ENCODE data around the gene KIAA1671. TPM values are rescaled to one million over a fixed set of nuclear protein-coding genes. Genes with fewer than 3 reads are reported as not detected.

The KIAA1671 gene
- total RNA-seq, 6 donors from 2014 or later: 30.9 to 57.7 (median 42.1) TPM

DNA sequence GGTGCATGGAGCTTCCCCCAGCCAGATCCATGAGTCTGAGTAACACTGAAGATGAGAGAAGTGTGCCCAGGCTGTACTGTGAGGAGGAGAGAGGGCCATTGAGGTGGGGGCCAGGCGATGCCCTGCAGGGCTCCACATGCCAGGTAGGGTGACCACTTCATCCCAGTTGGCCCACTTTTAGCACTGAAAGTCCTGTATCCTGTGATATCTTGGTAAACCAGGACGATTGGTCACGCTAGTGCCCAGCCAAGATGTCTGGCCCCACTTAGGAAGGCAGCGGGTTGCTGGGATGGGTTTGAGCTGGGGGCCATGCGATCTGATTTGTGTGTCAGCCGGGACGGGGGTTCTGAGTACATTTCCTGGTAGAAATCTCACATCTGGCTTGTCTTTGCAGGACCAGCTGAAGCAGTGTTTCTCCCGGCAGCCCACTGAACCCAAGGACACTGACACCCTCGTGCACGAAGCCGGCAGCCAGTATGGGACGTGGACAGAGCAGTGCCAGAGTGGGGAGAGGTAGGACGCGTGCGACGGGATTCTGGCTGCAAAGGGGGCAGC lies 218.0 kb downstream of the KIAA1671 start:
- ATAC-seq (ENCODE audit: low FRiP score in 2 of 2) (no peak), DNase-seq (no peak)
- Histone ChIP-seq H3K36me3 (peaks cover 7 to 26% (median 20%) of the 10 kb centered on the region in 4 donors), H3K27ac (peak overlapping the region in 2 of 4 donors; percentile 7 to 49), H3K9me3 (no peaks in the 10 kb centered on the region), H3K4me3 (no peak overlapping the region), H3K4me1 (peaks cover 0 to 8% (median 3%) of the 10 kb centered on the region in 4 donors), H3K27me3 (no peaks in the 10 kb centered on the region)
- no peak for TF ChIP-seq POLR2AphosphoS5 (IDR thresholded peaks at IDR 0.05)
- no peak for TF ChIP-seq EP300 (IDR thresholded peaks at IDR 0.05)
- TF ChIP-seq, protein P1, sequence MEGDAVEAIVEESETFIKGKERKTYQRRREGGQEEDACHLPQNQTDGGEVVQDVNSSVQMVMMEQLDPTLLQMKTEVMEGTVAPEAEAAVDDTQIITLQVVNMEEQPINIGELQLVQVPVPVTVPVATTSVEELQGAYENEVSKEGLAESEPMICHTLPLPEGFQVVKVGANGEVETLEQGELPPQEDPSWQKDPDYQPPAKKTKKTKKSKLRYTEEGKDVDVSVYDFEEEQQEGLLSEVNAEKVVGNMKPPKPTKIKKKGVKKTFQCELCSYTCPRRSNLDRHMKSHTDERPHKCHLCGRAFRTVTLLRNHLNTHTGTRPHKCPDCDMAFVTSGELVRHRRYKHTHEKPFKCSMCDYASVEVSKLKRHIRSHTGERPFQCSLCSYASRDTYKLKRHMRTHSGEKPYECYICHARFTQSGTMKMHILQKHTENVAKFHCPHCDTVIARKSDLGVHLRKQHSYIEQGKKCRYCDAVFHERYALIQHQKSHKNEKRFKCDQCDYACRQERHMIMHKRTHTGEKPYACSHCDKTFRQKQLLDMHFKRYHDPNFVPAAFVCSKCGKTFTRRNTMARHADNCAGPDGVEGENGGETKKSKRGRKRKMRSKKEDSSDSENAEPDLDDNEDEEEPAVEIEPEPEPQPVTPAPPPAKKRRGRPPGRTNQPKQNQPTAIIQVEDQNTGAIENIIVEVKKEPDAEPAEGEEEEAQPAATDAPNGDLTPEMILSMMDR (IDR thresholded peaks at IDR 0.05): no peak
- no peak for TF ChIP-seq POLR2A (IDR thresholded peaks at IDR 0.05)
- 91 to 92% methylated on average over 14 to 16 of the region's 16 CpGs for WGBS, 2 donors

DNA sequence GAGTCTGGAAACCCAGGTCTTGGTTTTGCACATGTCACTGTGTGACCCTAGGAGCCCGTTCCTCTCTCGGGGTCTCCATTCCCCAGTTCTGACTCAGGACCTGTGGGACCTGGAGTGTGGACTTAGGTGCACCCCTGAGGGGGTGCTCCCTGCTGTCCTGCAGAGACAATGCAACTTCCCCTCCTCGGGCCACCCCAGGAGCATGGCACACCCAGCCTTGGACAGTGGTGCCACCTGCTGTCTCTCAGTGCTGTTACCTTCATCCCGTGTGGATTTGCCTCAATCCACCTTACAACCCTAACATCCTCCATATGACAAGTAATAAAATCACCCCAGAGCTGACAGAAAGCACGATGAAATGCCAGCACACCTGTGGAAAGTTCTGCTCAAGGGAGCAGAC lies 219.6 kb downstream of the KIAA1671 start:
- H3K27ac ChIP-seq: no peak overlapping the region
- peaks cover 10 to 42% (median 30%) of the 10 kb centered on the region in 4 donors for H3K36me3 ChIP-seq
- H3K9me3 ChIP-seq: no peaks in the 10 kb centered on the region
- ATAC-seq (ENCODE audit: low FRiP score in 2 of 2) (no peak), DNase-seq (peak in 1 of 2 donors; percentile 33)
- TF ChIP-seq, protein P1 (IDR thresholded peaks at IDR 0.05): peak; percentile 31 to 64 (median 40)
- no peak for TF ChIP-seq POLR2AphosphoS5 (IDR thresholded peaks at IDR 0.05)
- no peak for TF ChIP-seq POLR2A (IDR thresholded peaks at IDR 0.05)
- no peak for TF ChIP-seq EP300 (IDR thresholded peaks at IDR 0.05)
- 54 to 58% methylated on average over 3 to 5 of the region's 5 CpGs for WGBS, 2 donors
- no peak overlapping the region for H3K4me3 ChIP-seq
- peaks cover 0 to 5% (median 0%) of the 10 kb centered on the region in 4 donors for H3K4me1 ChIP-seq
- no peaks in the 10 kb centered on the region for H3K27me3 ChIP-seq

DNA sequence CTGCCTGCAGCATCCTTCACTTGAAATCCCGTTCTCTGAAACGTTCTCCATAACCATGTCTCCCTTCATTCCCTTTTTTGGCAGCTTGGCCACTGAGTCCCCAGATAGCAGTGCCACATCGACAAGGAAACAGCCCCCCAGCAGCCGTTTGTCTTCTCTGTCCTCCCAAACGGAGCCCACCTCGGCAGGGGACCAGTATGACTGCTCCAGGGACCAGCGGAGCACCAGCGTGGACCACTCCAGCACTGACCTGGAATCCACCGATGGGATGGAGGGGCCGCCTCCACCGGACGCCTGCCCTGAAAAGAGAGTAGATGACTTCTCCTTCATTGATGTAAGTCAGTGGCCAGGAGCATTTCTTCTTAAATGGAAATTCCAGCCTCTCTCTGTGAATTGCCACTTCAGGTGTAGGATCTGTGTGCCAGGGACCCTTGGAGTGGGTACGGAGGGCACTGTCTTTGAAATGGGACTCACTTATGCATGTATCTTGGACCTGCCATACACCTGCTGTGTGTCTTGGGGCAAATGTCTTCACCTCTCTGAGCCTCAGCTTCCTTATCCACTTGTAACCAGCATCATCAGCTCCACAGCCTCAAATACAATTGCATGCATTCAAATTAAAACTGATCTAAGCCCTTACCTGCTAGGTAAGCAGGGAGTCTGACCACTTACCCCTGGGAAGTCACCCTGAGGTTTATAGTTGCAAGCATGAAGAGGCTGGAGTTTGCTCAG lies 221.8 kb downstream of the KIAA1671 start:
- Histone ChIP-seq H3K9me3 (peaks cover 0 to 2% (median 0%) of the 10 kb centered on the region in 4 donors), H3K4me1 (peaks cover 0 to 4% (median 0%) of the 10 kb centered on the region in 4 donors), H3K27me3 (no peaks in the 10 kb centered on the region), H3K4me3 (no peak overlapping the region), H3K27ac (no peak overlapping the region), H3K36me3 (peaks cover 12 to 55% (median 45%) of the 10 kb centered on the region in 4 donors)
- no peak for DNase-seq
- 92 to 93% methylated on average over 11 to 13 of the region's 13 CpGs for WGBS, 2 donors
- ATAC-seq (ENCODE audit: low FRiP score in 2 of 2): no peak
- TF ChIP-seq, protein P1 (IDR thresholded peaks at IDR 0.05): no peak
- TF ChIP-seq POLR2A (IDR thresholded peaks at IDR 0.05) (no peak), EP300 (IDR thresholded peaks at IDR 0.05) (no peak), POLR2AphosphoS5 (IDR thresholded peaks at IDR 0.05) (no peak)

- no peak overlapping the region for H3K4me3 ChIP-seq
- 75 to 90% methylated on average over 3 to 6 of the region's 6 CpGs for WGBS, 2 donors
- TF ChIP-seq, protein P1 (IDR thresholded peaks at IDR 0.05): no peak
- TF ChIP-seq POLR2AphosphoS5 (IDR thresholded peaks at IDR 0.05) (no peak), POLR2A (IDR thresholded peaks at IDR 0.05) (no peak), EP300 (IDR thresholded peaks at IDR 0.05) (no peak)
- peaks cover 12 to 60% (median 48%) of the 10 kb centered on the region in 4 donors for H3K36me3 ChIP-seq
- no peak for DNase-seq
- no peaks in the 10 kb centered on the region for H3K27me3 ChIP-seq
- no peak overlapping the region for H3K27ac ChIP-seq
- H3K9me3 ChIP-seq: peaks cover 0 to 7% (median 0%) of the 10 kb centered on the region in 4 donors
- H3K4me1 ChIP-seq: no peaks in the 10 kb centered on the region
- no peak for ATAC-seq (ENCODE audit: low FRiP score in 2 of 2)
Measured at GRCh38 chr22:25174888-25175411, 222.4 kb downstream of the KIAA1671 start.
